Stomach (tissue), 9 donors: ENCODE data around the gene ADGRF5. TPM values are rescaled to one million over a fixed set of nuclear protein-coding genes. Genes with fewer than 3 reads are reported as not detected.

ENCODE experiments used
- DNase-seq, 2 donors: peaks; one replicate each; pipeline versions ENCODE4 v3.0.0 to v3.0.0-alpha.2; 2013 to 2019
- H3K27ac ChIP-seq, 5 donors: fragments of 200-600 bp in 4 of 5; sonication (generic) in 4 of 5; one replicate each; pipeline ENCODE4 v1.5.1; 2013 to 2019; ENCODE audit warnings: mild to moderate bottlenecking in 1 of 5, moderate library complexity in 1 of 5
- H3K27me3 ChIP-seq, 3 donors: fragments of 200-600 bp; sonication (generic); one replicate each; pipeline ENCODE4 v1.5.1; 2017 to 2019; ENCODE audit warnings: mixed run types in 1 of 3
- H3K36me3 ChIP-seq, 4 donors: fragments of 200-600 bp; sonication (generic); 1 replicate in 3 of 4; 2 replicates in 1 of 4; pipeline ENCODE4 v1.5.1; 2016 to 2019
- H3K4me1 ChIP-seq, 4 donors: fragments of 200-600 bp; sonication (generic); one replicate each; pipeline ENCODE4 v1.5.1; 2016 to 2019
- H3K4me3 ChIP-seq, 4 donors: fragments of 200-600 bp; sonication (generic) in 3 of 4; one replicate each; pipeline ENCODE4 v1.5.1; 2016 to 2019; ENCODE audit warnings: mild to moderate bottlenecking in 1 of 4
- H3K9me3 ChIP-seq, 4 donors: fragments of 200-600 bp; sonication (generic); one replicate each; pipeline ENCODE4 v1.5.1; 2016 to 2019
- CTCF ChIP-seq, 7 experiments: fragments of 450-650 bp in 4 of 7; fragments of 200-600 bp in 3 of 7; sonication (generic) in 3 of 7; IDR thresholded peaks; one replicate each; pipeline ENCODE4 v1.5.1; 2016 to 2019; ENCODE audit warnings: antibody characterized with exemption in 7 of 7, control low read depth in 2 of 7, mild to moderate bottlenecking in 1 of 7
- EP300 ChIP-seq: sonication (generic); formaldehyde crosslinking; IDR thresholded peaks from one replicate; pipeline ENCODE4 v1.6.1; 2017; ENCODE audit warnings: antibody characterized with exemption
- POLR2A ChIP-seq, 4 donors: fragments of 450-650 bp; IDR thresholded peaks; one replicate each; pipeline ENCODE4 v1.6.1; 2016; ENCODE audit warnings: antibody characterized with exemption in 4 of 4, control low read depth in 2 of 4, mild to moderate bottlenecking in 1 of 4, moderate library complexity in 1 of 4
- POLR2AphosphoS5 ChIP-seq, 3 donors: sonication (generic); formaldehyde crosslinking; IDR thresholded peaks; one replicate each; pipeline ENCODE4 v1.6.1; 2016; ENCODE audit warnings: antibody characterized with exemption in 3 of 3
- WGBS, 5 donors: extraction: QIAGEN DNeasy Blood & Tissue Kit in 3 of 5; methylation state at CpG; one replicate each; pipeline versions ENCODE4 v1.1.5 to v1.1.7; 2013 to 2018; 5-methylcytosine and 5-hydroxymethylcytosine counted together
- intact Hi-C: fragments of 100-400 bp; cut with DNase I; formaldehyde crosslinking; loops from one replicate; pipeline ENCODE4 v1.15.1; 2023; ENCODE audit warnings: low total_unique reads
- polyA plus RNA-seq, 3 donors: library from polyadenylated mRNA; stranded (reverse); fragments of 200-250 nt; gene quantifications; one replicate each; pipeline ENCODE4 v1.2.3, GENCODE V29; 2013
- total RNA-seq, 5 donors: library from RNA; depleted of rRNA; stranded (reverse); fragments of >200 nt; gene quantifications; one replicate each; pipeline versions ENCODE4 v1.1.0 to v1.2.3, GENCODE V29; 2014 to 2016
- donor health status: healthy with polysubstance abuse.
- donor health status: Bipolar disorder and iron deficiency.
- donor health status: healthy.

ADGRF5 gene
- total and polyA plus RNA-seq, 8 donors = 0.29 to 34.0 (median 3.9) TPM

DNA sequence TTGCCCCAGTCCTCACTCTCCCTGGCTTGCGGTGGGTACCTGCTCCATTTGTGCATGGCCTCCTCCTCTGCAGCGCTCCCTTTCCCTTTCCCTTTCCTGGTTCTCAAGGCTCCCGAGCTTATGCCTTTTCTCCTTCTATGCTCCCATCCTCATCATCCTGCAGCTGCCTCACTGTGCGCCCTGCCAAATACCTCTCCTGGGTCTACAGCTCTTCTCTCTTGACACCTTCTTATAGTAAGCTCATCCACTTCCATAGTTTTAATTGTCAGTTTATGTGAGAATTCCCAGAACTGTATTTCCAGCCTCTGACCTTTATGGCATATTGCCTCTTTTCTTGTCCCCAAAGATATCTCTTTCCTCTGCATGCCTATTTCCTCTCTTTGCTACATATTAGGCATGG is 5.9 kb downstream of the ADGRF5 start:
- peaks cover 0 to 14% (median 9%) of the 10 kb centered on the region in 4 donors for H3K4me1 ChIP-seq
- H3K9me3 ChIP-seq = no peaks in the 10 kb centered on the region
- no peaks in the 10 kb centered on the region for H3K36me3 ChIP-seq
- no peak for DNase-seq
- no peak overlapping the region for H3K27ac ChIP-seq
- WGBS, 5 donors = 77 to 95% (median 90%) methylated on average over 4 of the region's 4 CpGs
- no peaks in the 10 kb centered on the region for H3K27me3 ChIP-seq
- intact Hi-C loops = no loop called here
- no peak for TF ChIP-seq POLR2A (IDR thresholded peaks at IDR 0.05)
- no peak for TF ChIP-seq POLR2AphosphoS5 (IDR thresholded peaks at IDR 0.05)
- no peak for TF ChIP-seq EP300
- no peak for TF ChIP-seq CTCF (IDR thresholded peaks at IDR 0.05)
- H3K4me3 ChIP-seq = no peak overlapping the region

GRCh38 chr6:46915380-46915779 is 6.4 kb downstream of the ADGRF5 start:
- no peak for TF ChIP-seq POLR2AphosphoS5 (IDR thresholded peaks at IDR 0.05)
- Histone ChIP-seq H3K27ac (no peak overlapping the region), H3K36me3 (no peaks in the 10 kb centered on the region), H3K4me3 (no peak overlapping the region), H3K4me1 (peaks cover 0 to 14% (median 9%) of the 10 kb centered on the region in 4 donors), H3K9me3 (no peaks in the 10 kb centered on the region), H3K27me3 (no peaks in the 10 kb centered on the region)
- DNase-seq = no peak
- intact Hi-C loops = no loop called here

DNA sequence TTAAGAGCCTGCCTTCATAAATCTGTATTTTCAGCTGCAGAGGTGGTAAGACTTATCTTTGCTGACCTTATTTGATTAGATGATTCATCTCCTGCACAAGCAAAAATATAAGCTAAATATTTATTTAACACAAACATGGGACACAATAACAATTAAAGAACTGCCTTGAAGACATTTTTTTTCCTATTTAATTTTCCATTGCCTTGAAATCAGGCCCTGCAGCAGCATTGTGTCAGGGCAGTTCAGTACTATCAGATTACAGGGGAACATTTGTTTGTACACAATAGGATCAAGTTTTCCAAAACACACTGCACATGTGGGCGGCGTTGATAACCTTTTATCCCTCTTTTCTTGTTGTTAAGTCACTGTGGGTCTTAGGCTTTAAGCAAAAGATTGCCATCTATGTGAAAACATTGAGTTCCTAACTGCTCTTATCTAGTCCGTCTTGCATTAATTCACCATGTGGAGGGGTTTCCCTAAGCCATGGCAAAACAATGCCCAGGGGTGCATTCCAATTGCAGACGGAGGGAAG is 7.4 kb downstream of the ADGRF5 start:
- no peak overlapping the region for H3K4me3 ChIP-seq
- no peaks in the 10 kb centered on the region for H3K36me3 ChIP-seq
- intact Hi-C loops = no loop called here
- DNase-seq = no peak
- H3K27me3 ChIP-seq = no peaks in the 10 kb centered on the region
- no peaks in the 10 kb centered on the region for H3K9me3 ChIP-seq
- no peak overlapping the region for H3K27ac ChIP-seq
- peaks cover 0 to 14% (median 9%) of the 10 kb centered on the region in 4 donors for H3K4me1 ChIP-seq
- WGBS, 5 donors = 26 to 56% (median 45%) methylated on average over 4 of the region's 4 CpGs
- no peak for TF ChIP-seq EP300
- TF ChIP-seq POLR2AphosphoS5 (IDR thresholded peaks at IDR 0.05) = peak in 2 of 3 donors; percentile 4 to 25
- no peak for TF ChIP-seq CTCF (IDR thresholded peaks at IDR 0.05)
- TF ChIP-seq POLR2A (IDR thresholded peaks at IDR 0.05) = no peak

DNA sequence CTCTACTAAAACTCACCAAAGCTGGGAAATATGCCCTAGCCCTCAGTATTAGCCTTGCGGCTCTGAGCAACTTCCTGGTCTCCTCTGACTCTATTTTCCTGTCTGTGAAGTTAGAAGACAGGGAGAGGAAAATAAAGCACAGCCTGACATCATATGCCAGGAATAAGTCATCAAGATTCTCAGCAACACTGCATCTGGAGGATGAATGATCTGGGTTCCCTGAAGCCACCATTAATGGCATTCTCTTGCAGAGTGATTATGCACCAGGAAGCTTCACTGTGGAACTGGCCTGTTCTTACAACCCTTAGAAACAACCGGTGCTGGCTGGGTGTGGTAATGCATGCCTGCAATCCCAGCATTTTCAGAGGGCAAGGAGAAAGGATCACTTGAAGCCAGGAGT is 12.4 kb downstream of the ADGRF5 start:
- Histone ChIP-seq H3K27me3 (no peaks in the 10 kb centered on the region), H3K27ac (peak overlapping the region in 1 of 5 donors; percentile 38), H3K4me1 (peaks cover 0 to 6% (median 5%) of the 10 kb centered on the region in 4 donors), H3K9me3 (no peaks in the 10 kb centered on the region), H3K4me3 (no peak overlapping the region), H3K36me3 (no peaks in the 10 kb centered on the region)
- no peak for TF ChIP-seq CTCF (IDR thresholded peaks at IDR 0.05)
- TF ChIP-seq EP300 = no peak
- TF ChIP-seq POLR2A (IDR thresholded peaks at IDR 0.05) = no peak
- TF ChIP-seq POLR2AphosphoS5 (IDR thresholded peaks at IDR 0.05) = no peak
- peak in 1 of 2 donors; percentile 20 for DNase-seq
- intact Hi-C loops = no loop called here
- WGBS, 5 donors = 52 to 78% (median 55%) methylated on average over 2 of the region's 2 CpGs

DNA sequence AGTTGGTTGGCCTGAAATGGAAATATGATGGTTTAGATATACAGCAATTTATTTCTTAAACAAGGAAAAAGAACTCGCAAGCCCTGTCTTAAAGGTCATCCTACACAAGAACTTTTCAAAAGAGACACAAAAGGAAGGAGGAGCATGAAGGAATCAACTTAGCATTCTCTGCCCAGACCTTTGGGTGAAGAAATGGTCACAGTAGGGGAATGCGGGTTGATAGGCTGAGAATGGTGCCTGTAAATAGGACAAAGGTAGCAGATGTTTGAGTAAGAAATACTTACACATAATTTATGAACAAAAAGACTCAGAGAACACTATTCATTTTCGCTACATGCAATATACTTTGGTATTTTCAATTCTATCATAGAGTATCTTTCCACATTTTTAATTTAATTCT is 15.0 kb downstream of the ADGRF5 start:
- 87 to 94% (median 91%) methylated on average over 3 of the region's 3 CpGs for WGBS, 5 donors
- H3K27me3 ChIP-seq = no peaks in the 10 kb centered on the region
- TF ChIP-seq CTCF (IDR thresholded peaks at IDR 0.05) (no peak), POLR2AphosphoS5 (IDR thresholded peaks at IDR 0.05) (no peak), POLR2A (IDR thresholded peaks at IDR 0.05) (no peak), EP300 (no peak)
- no peak overlapping the region for H3K27ac ChIP-seq
- no peaks in the 10 kb centered on the region for H3K36me3 ChIP-seq
- intact Hi-C loops = no loop called here
- no peak for DNase-seq
- H3K9me3 ChIP-seq = no peaks in the 10 kb centered on the region
- H3K4me1 ChIP-seq = peaks cover 0 to 3% (median 0%) of the 10 kb centered on the region in 4 donors
- no peak overlapping the region for H3K4me3 ChIP-seq
